Measurements from ENCODE around the gene YIPF1.

The YIPF1 gene

GRCh38 chr1:53810497-53810896, 79.1 kb downstream of the YIPF1 start:
- DNase-seq (ENCODE audit: low read depth): no peak
- H3K9ac ChIP-seq (ENCODE audit: low read length): no peak overlapping the region
- no peaks in the 10 kb centered on the region for H3K27me3 ChIP-seq (replicated peaks; ENCODE audit: control insufficient read depth, insufficient read depth, low read length)
- H3K36me3 ChIP-seq (ENCODE audit: control insufficient read depth, insufficient read depth, low read length, severe bottlenecking): peaks cover 9% of the 10 kb centered on the region
- H3K4me1 ChIP-seq (ENCODE audit: control insufficient read depth, insufficient read depth, low read length): peaks cover 25% of the 10 kb centered on the region
- no peak overlapping the region for H3K4me3 ChIP-seq (ENCODE audit: low read length)
- H3K9me3 ChIP-seq (ENCODE audit: control insufficient read depth, low read length): peaks cover 3% of the 10 kb centered on the region

GRCh38 chr1:53810007-53810406, 79.6 kb downstream of the YIPF1 start:
- no peak for DNase-seq (ENCODE audit: low read depth)
- no peak overlapping the region for H3K4me3 ChIP-seq (ENCODE audit: low read length)
- H3K36me3 ChIP-seq (ENCODE audit: control insufficient read depth, insufficient read depth, low read length, severe bottlenecking): peaks cover 9% of the 10 kb centered on the region

GRCh38 chr1:53807916-53808315, 81.7 kb downstream of the YIPF1 start:
- Histone ChIP-seq H3K9me3 (ENCODE audit: control insufficient read depth, low read length) (no peaks in the 10 kb centered on the region), H3K27me3 (replicated peaks; ENCODE audit: control insufficient read depth, insufficient read depth, low read length) (no peaks in the 10 kb centered on the region), H3K36me3 (ENCODE audit: control insufficient read depth, insufficient read depth, low read length, severe bottlenecking) (peaks cover 5% of the 10 kb centered on the region), H3K4me3 (ENCODE audit: low read length) (no peak overlapping the region), H3K9ac (ENCODE audit: low read length) (no peak overlapping the region), H3K4me1 (ENCODE audit: control insufficient read depth, insufficient read depth, low read length) (peaks cover 25% of the 10 kb centered on the region)
- DNase-seq (ENCODE audit: low read depth): peak; percentile 28

More at GRCh38 chr1:53810007-53810406, 79.6 kb downstream of the YIPF1 start:
- Histone ChIP-seq H3K9ac (ENCODE audit: low read length) (no peak overlapping the region), H3K27me3 (replicated peaks; ENCODE audit: control insufficient read depth, insufficient read depth, low read length) (no peaks in the 10 kb centered on the region), H3K4me1 (ENCODE audit: control insufficient read depth, insufficient read depth, low read length) (peaks cover 25% of the 10 kb centered on the region), H3K9me3 (ENCODE audit: control insufficient read depth, low read length) (peaks cover 3% of the 10 kb centered on the region)

GRCh38 chr1:53804791-53805505, 84.6 kb downstream of the YIPF1 start:
- Histone ChIP-seq H3K9ac (ENCODE audit: low read length) (no peak overlapping the region), H3K36me3 (ENCODE audit: control insufficient read depth, insufficient read depth, low read length, severe bottlenecking) (peaks cover 8% of the 10 kb centered on the region), H3K4me1 (ENCODE audit: control insufficient read depth, insufficient read depth, low read length) (peaks cover 16% of the 10 kb centered on the region), H3K27me3 (replicated peaks; ENCODE audit: control insufficient read depth, insufficient read depth, low read length) (no peaks in the 10 kb centered on the region), H3K9me3 (ENCODE audit: control insufficient read depth, low read length) (no peaks in the 10 kb centered on the region), H3K4me3 (ENCODE audit: low read length) (no peak overlapping the region)
- DNase-seq (ENCODE audit: low read depth): no peak

GRCh38 chr1:53804181-53804580, 85.4 kb downstream of the YIPF1 start:
- peaks cover 8% of the 10 kb centered on the region for H3K36me3 ChIP-seq (ENCODE audit: control insufficient read depth, insufficient read depth, low read length, severe bottlenecking)

More at GRCh38 chr1:53804181-53804580, 85.4 kb downstream of the YIPF1 start:
- H3K4me1 ChIP-seq (ENCODE audit: control insufficient read depth, insufficient read depth, low read length): peaks cover 11% of the 10 kb centered on the region
- no peak overlapping the region for H3K4me3 ChIP-seq (ENCODE audit: low read length)
- no peaks in the 10 kb centered on the region for H3K9me3 ChIP-seq (ENCODE audit: control insufficient read depth, low read length)
- no peaks in the 10 kb centered on the region for H3K27me3 ChIP-seq (replicated peaks; ENCODE audit: control insufficient read depth, insufficient read depth, low read length)
- no peak for DNase-seq (ENCODE audit: low read depth)
- H3K9ac ChIP-seq (ENCODE audit: low read length): no peak overlapping the region

Measured in adipocyte (in vitro differentiated cells).